Progenitor cell of endocrine pancreas (in vitro differentiated cells): ENCODE data around the gene MVK. TPM values are rescaled to one million over a fixed set of nuclear protein-coding genes. Genes with fewer than 3 reads are reported as not detected.

ENCODE experiments used
- DNase-seq: peaks from one replicate; pipeline ENCODE4 v3.0.0; 2021; ENCODE audit warnings: low spot score; ENCODE audit not compliant: unreplicated experiment
- H3K27ac Mint-ChIP-seq: 2 replicates; pipeline ENCODE4 v1.8.0; 2021; ENCODE audit warnings: mild to moderate bottlenecking, moderate library complexity, mixed read lengths
- H3K27me3 Mint-ChIP-seq: 2 replicates; pipeline ENCODE4 v1.8.0; 2021; ENCODE audit warnings: mixed read lengths
- H3K36me3 Mint-ChIP-seq: 2 replicates; pipeline ENCODE4 v1.8.0; 2022; ENCODE audit warnings: mixed read lengths; ENCODE audit not compliant: insufficient read depth
- H3K4me1 Mint-ChIP-seq: 2 replicates; pipeline ENCODE4 v1.8.0; 2021; ENCODE audit warnings: low read depth, mixed read lengths
- H3K4me3 Mint-ChIP-seq: 2 replicates; pipeline ENCODE4 v1.8.0; 2021; ENCODE audit warnings: low read depth, mild to moderate bottlenecking, moderate library complexity, mixed read lengths
- H3K9me3 Mint-ChIP-seq: 2 replicates; pipeline ENCODE4 v1.8.0; 2021; ENCODE audit warnings: low read depth, mixed read lengths
- CTCF ChIP-seq: fragments of 200-600 bp; sonication (generic); IDR thresholded peaks from one replicate; pipeline ENCODE4 v1.5.0; 2021; ENCODE audit warnings: antibody characterized with exemption, mild to moderate bottlenecking; ENCODE audit not compliant: unreplicated experiment
- total RNA-seq: library from RNA; stranded (reverse); gene quantifications from 2 replicates; pipeline ENCODE4 v1.2.1, GENCODE V29; 2021

Gene MVK
- total RNA-seq, 1 donor from 2014 or later = 33.3 TPM

- DNase-seq = no peak
- no peak overlapping the region for H3K4me3 Mint-ChIP-seq
- H3K9me3 Mint-ChIP-seq = no peaks in the 10 kb centered on the region
- H3K4me1 Mint-ChIP-seq = peaks cover 23% of the 10 kb centered on the region
- H3K27ac Mint-ChIP-seq = peak overlapping the region; percentile 8
- peaks cover 42% of the 10 kb centered on the region for H3K27me3 Mint-ChIP-seq
- no peaks in the 10 kb centered on the region for H3K36me3 Mint-ChIP-seq
- TF ChIP-seq CTCF = no peak
Measured at GRCh38 chr12:109615556-109616229, 42.1 kb downstream of the MVK start.

GRCh38 chr12:109617491-109617890 is 43.9 kb downstream of the MVK start:
- Mint-ChIP-seq H3K4me3 (no peak overlapping the region), H3K27me3 (peaks cover 47% of the 10 kb centered on the region)

GRCh38 chr12:109618082-109618481 is 44.5 kb downstream of the MVK start:
- Mint-ChIP-seq H3K27me3 (peaks cover 45% of the 10 kb centered on the region), H3K27ac (no peak overlapping the region), H3K4me3 (no peak overlapping the region), H3K4me1 (peaks cover 27% of the 10 kb centered on the region), H3K9me3 (no peaks in the 10 kb centered on the region), H3K36me3 (no peaks in the 10 kb centered on the region)
- TF ChIP-seq CTCF = no peak
- no peak for DNase-seq

More at GRCh38 chr12:109617491-109617890, 43.9 kb downstream of the MVK start:
- no peaks in the 10 kb centered on the region for H3K36me3 Mint-ChIP-seq
- DNase-seq = no peak
- H3K27ac Mint-ChIP-seq = no peak overlapping the region
- H3K4me1 Mint-ChIP-seq = peaks cover 28% of the 10 kb centered on the region
- TF ChIP-seq CTCF = no peak
- H3K9me3 Mint-ChIP-seq = no peaks in the 10 kb centered on the region

GRCh38 chr12:109619002-109619604 is 45.5 kb downstream of the MVK start:
- TF ChIP-seq CTCF = no peak
- H3K27me3 Mint-ChIP-seq = peaks cover 43% of the 10 kb centered on the region
- peaks cover 17% of the 10 kb centered on the region for H3K4me1 Mint-ChIP-seq
- H3K27ac Mint-ChIP-seq = no peak overlapping the region
- H3K36me3 Mint-ChIP-seq = no peaks in the 10 kb centered on the region
- no peak for DNase-seq
- no peaks in the 10 kb centered on the region for H3K9me3 Mint-ChIP-seq
- no peak overlapping the region for H3K4me3 Mint-ChIP-seq

- Mint-ChIP-seq H3K27me3 (peaks cover 43% of the 10 kb centered on the region), H3K4me1 (peaks cover 8% of the 10 kb centered on the region)
Measured at GRCh38 chr12:109621211-109621694, 47.7 kb downstream of the MVK start.

More at GRCh38 chr12:109621211-109621694, 47.7 kb downstream of the MVK start:
- Mint-ChIP-seq H3K27ac (no peak overlapping the region), H3K4me3 (no peak overlapping the region), H3K36me3 (no peaks in the 10 kb centered on the region), H3K9me3 (no peaks in the 10 kb centered on the region)
- no peak for DNase-seq
- TF ChIP-seq CTCF = no peak
